PC-9 (cell line): Measurements from ENCODE around the gene ANKRD11.

ENCODE experiments used
- EZH2 ChIP-seq: fragments of 200-600 bp; sonication (generic); IDR thresholded peaks from 2 replicates; pipeline ENCODE4 v1.8.0; 2017; ENCODE audit warnings: antibody characterized with exemption, low read depth
- TF ChIP-seq, protein P1 (sequence below): fragments of 200-600 bp; sonication (generic); conservative IDR thresholded peaks from 2 replicates; pipeline ENCODE4 v1.6.1; 2017; ENCODE audit warnings: mixed run types, antibody characterized with exemption, mild to moderate bottlenecking, moderate library complexity

DNA sequence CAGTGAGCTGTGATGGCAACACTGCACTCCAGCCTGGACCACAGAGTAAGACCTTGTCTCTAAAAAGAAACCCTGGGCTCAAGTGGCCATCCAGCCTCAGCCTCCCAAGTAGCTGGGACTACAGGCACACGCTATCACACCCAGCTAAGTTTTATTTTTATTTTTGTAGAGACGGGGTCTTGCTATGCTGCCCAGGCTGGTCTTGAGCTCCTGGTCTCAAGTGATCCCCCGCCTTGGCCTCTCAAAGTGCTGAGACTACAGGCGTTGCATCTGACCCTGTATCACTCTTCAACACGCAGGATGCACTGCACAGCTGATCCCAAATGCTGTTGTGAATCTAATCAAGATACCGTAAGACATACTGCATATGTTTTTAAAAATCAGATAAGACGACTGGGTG, 23.0 kb downstream of the ANKRD11 start:
- TF ChIP-seq, protein P1, sequence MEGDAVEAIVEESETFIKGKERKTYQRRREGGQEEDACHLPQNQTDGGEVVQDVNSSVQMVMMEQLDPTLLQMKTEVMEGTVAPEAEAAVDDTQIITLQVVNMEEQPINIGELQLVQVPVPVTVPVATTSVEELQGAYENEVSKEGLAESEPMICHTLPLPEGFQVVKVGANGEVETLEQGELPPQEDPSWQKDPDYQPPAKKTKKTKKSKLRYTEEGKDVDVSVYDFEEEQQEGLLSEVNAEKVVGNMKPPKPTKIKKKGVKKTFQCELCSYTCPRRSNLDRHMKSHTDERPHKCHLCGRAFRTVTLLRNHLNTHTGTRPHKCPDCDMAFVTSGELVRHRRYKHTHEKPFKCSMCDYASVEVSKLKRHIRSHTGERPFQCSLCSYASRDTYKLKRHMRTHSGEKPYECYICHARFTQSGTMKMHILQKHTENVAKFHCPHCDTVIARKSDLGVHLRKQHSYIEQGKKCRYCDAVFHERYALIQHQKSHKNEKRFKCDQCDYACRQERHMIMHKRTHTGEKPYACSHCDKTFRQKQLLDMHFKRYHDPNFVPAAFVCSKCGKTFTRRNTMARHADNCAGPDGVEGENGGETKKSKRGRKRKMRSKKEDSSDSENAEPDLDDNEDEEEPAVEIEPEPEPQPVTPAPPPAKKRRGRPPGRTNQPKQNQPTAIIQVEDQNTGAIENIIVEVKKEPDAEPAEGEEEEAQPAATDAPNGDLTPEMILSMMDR: no peak
- TF ChIP-seq EZH2: no peak
